GM12878 (cell line): ENCODE results near the gene CLDN6.

Experiments used
- EP300 ChIP-seq, 2 experiments: fragments of 150-350 bp in 1 of 2; IDR thresholded peaks; 2 replicates each; pipeline ENCODE4 v1.6.1; 2011 to 2012; ENCODE audit warnings: low read depth in 2 of 2, low read length in 2 of 2, borderline replicate concordance in 1 of 2, improper control_type of control experiment in 1 of 2, inconsistent platforms in 1 of 2; ENCODE audit not compliant: control insufficient read depth in 1 of 2
- RAD21 ChIP-seq: IDR thresholded peaks from 2 replicates; pipeline ENCODE4 v1.6.1; 2011; ENCODE audit warnings: mild to moderate bottlenecking, low read depth, low read length, moderate library complexity; ENCODE audit not compliant: insufficient read depth
- YBX1 ChIP-seq: fragments of 450-650 bp; IDR thresholded peaks from 2 replicates; pipeline ENCODE4 v1.6.1; 2016; ENCODE audit warnings: antibody characterized with exemption
- YY1 ChIP-seq: IDR thresholded peaks from 2 replicates; pipeline ENCODE4 v1.6.1; 2011; ENCODE audit warnings: low read depth, mild to moderate bottlenecking, low read length

DNA sequence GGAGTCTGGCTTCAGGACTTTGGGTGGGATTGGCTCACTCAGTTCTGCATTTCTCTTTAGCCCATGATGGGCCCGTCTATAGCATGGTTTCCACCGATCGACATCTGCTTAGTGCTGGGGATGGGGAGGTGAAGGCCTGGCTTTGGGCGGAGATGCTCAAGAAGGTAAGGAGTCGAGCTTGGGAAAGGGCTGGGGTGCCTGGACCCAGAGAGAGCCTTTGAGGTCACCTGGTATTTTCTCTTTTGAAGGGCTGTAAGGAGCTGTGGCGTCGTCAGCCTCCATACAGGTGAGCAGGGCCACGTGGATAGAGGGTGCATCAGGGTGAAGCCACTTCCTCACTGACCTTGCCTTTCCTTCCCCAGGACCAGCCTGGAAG, 8.0 kb upstream of the CLDN6 start:
- TF ChIP-seq YBX1 (no peak), RAD21 (no peak), EP300 (IDR thresholded peaks at IDR 0.05; ENCODE audit: borderline replicate concordance in 1 of 2, control insufficient read depth in 1 of 2, low read depth in 2 of 2, low read length in 2 of 2) (no peak), YY1 (no peak)
